Neural progenitor cell (in vitro differentiated cells): ENCODE measurements around the gene LRP1. TPM values are rescaled to one million over a fixed set of nuclear protein-coding genes. Genes with fewer than 3 reads are reported as not detected.

ENCODE experiments used
- DNase-seq: peaks from one replicate; pipeline ENCODE4 v3.0.0-alpha.2; 2016; ENCODE audit warnings: low spot score
- H2AFZ ChIP-seq: fragments of 200-600 bp; sonication (generic); replicated peaks from 2 replicates; pipeline ENCODE4 v1.6.1; 2016; ENCODE audit warnings: antibody characterized with exemption
- H3F3A ChIP-seq: fragments of 200-600 bp; sonication (generic); 2 replicates; pipeline ENCODE4 v1.6.1; 2016; ENCODE audit warnings: antibody characterized with exemption, low read depth
- H3K27ac ChIP-seq: fragments of 200-600 bp; sonication (generic); 2 replicates; pipeline ENCODE4 v1.5.1; 2016; ENCODE audit warnings: mild to moderate bottlenecking
- H3K27me3 ChIP-seq: fragments of 200-600 bp; sonication (generic); 2 replicates; pipeline ENCODE4 v1.6.1; 2016; ENCODE audit warnings: mild to moderate bottlenecking, moderate library complexity
- H3K36me3 ChIP-seq: fragments of 200-600 bp; sonication (generic); 2 replicates; pipeline ENCODE4 v1.5.1; 2016
- H3K4me1 ChIP-seq: fragments of 200-600 bp; sonication (generic); 2 replicates; pipeline ENCODE4 v1.6.1; 2016; ENCODE audit warnings: mixed run types
- H3K4me2 ChIP-seq: fragments of 200-600 bp; sonication (generic); 2 replicates; pipeline ENCODE4 v1.6.1; 2016
- H3K4me3 ChIP-seq: fragments of 200-600 bp; sonication (generic); 2 replicates; pipeline ENCODE4 v1.5.1; 2016
- H3K79me2 ChIP-seq: fragments of 200-600 bp; sonication (generic); 2 replicates; pipeline ENCODE4 v1.6.1; 2016; ENCODE audit warnings: low read depth
- H3K9ac ChIP-seq: fragments of 200-600 bp; sonication (generic); 2 replicates; pipeline ENCODE4 v1.6.1; 2016
- H3K9me3 ChIP-seq: fragments of 200-600 bp; sonication (generic); 2 replicates; pipeline ENCODE4 v1.5.1; 2016; ENCODE audit warnings: low read depth
- H4K20me1 ChIP-seq: fragments of 200-600 bp; sonication (generic); 2 replicates; pipeline ENCODE4 v1.6.1; 2016; ENCODE audit warnings: low read depth
- H3K27ac Mint-ChIP-seq: 3 replicates; pipeline ENCODE4 v1.8.0; 2021; ENCODE audit warnings: mixed read lengths
- H3K27me3 Mint-ChIP-seq: 2 replicates; pipeline ENCODE4 v1.8.0; 2022; ENCODE audit warnings: low read depth, mild to moderate bottlenecking, inconsistent platforms, moderate library complexity, mixed read lengths; ENCODE audit not compliant: insufficient read depth
- H3K36me3 Mint-ChIP-seq: 3 replicates; pipeline ENCODE4 v1.8.0; 2021; ENCODE audit warnings: mixed read lengths
- H3K4me1 Mint-ChIP-seq: 3 replicates; pipeline ENCODE4 v1.8.0; 2021; ENCODE audit warnings: mixed read lengths
- H3K4me3 Mint-ChIP-seq: 3 replicates; pipeline ENCODE4 v1.8.0; 2021; ENCODE audit warnings: mild to moderate bottlenecking, moderate library complexity, mixed read lengths
- H3K9me3 Mint-ChIP-seq: 3 replicates; pipeline ENCODE4 v1.8.0; 2020; ENCODE audit warnings: mixed read lengths
- CTCF ChIP-seq: fragments of 200-600 bp; sonication (generic); IDR thresholded peaks from 2 replicates; pipeline ENCODE4 v1.5.1; 2017; ENCODE audit warnings: antibody characterized with exemption, mild to moderate bottlenecking
- EZH2 ChIP-seq: fragments of 200-600 bp; sonication (generic); IDR thresholded peaks from 2 replicates; pipeline ENCODE4 v1.6.1; 2017; ENCODE audit warnings: antibody characterized with exemption, mild to moderate bottlenecking, moderate library complexity
- EZH2phosphoT487 ChIP-seq: fragments of 200-600 bp; sonication (generic); IDR thresholded peaks from 2 replicates; pipeline ENCODE4 v1.6.1; 2017; ENCODE audit warnings: antibody characterized with exemption
- total RNA-seq: library from RNA; depleted of rRNA; stranded (reverse); fragments of >200 nt; gene quantifications from 2 replicates; pipeline ENCODE4 v1.2.3, GENCODE V29; 2015; ENCODE audit warnings: low replicate concordance

The LRP1 gene
- total RNA-seq, 1 donor from 2014 or later = 13.9 TPM

- no peaks in the 10 kb centered on the region for H3F3A ChIP-seq
- H3K9me3 Mint-ChIP-seq = no peaks in the 10 kb centered on the region
Observed at GRCh38 chr12:57188090-57188425, 59.8 kb downstream of the LRP1 start.

GRCh38 chr12:57190037-57190436, 61.8 kb downstream of the LRP1 start:
- no peaks in the 10 kb centered on the region for H3K36me3 ChIP-seq
- Mint-ChIP-seq H3K27ac (no peak overlapping the region), H3K9me3 (no peaks in the 10 kb centered on the region), H3K4me1 (no peaks in the 10 kb centered on the region), H3K4me3 (no peak overlapping the region), H3K27me3 (peaks cover 12% of the 10 kb centered on the region), H3K36me3 (peaks cover 32% of the 10 kb centered on the region)
- no peaks in the 10 kb centered on the region for H3K9me3 ChIP-seq
- H3K27ac ChIP-seq = no peak overlapping the region
- H3K4me1 ChIP-seq = no peaks in the 10 kb centered on the region
- no peaks in the 10 kb centered on the region for H3F3A ChIP-seq
- H3K4me3 ChIP-seq = no peak overlapping the region
- no peak overlapping the region for H3K4me2 ChIP-seq
- no peaks in the 10 kb centered on the region for H3K79me2 ChIP-seq
- H3K9ac ChIP-seq = no peak overlapping the region
- no peaks in the 10 kb centered on the region for H4K20me1 ChIP-seq
- no peaks in the 10 kb centered on the region for H3K27me3 ChIP-seq
- no peak for TF ChIP-seq EZH2
- no peak for TF ChIP-seq EZH2phosphoT487
- no peak for TF ChIP-seq CTCF
- no peak for DNase-seq
- H2AFZ ChIP-seq = no peak overlapping the region

More at GRCh38 chr12:57188090-57188425, 59.8 kb downstream of the LRP1 start:
- Mint-ChIP-seq H3K4me3 (no peak overlapping the region), H3K27me3 (peaks cover 12% of the 10 kb centered on the region), H3K36me3 (peaks cover 36% of the 10 kb centered on the region), H3K4me1 (no peaks in the 10 kb centered on the region), H3K27ac (no peak overlapping the region)
- peaks cover 4% of the 10 kb centered on the region for H4K20me1 ChIP-seq
- no peaks in the 10 kb centered on the region for H3K9me3 ChIP-seq
- H3K9ac ChIP-seq = no peak overlapping the region
- H3K79me2 ChIP-seq = no peaks in the 10 kb centered on the region
- H3K27ac ChIP-seq = no peak overlapping the region
- H2AFZ ChIP-seq = no peak overlapping the region
- H3K27me3 ChIP-seq = no peaks in the 10 kb centered on the region
- DNase-seq = no peak
- TF ChIP-seq EZH2phosphoT487 (no peak), EZH2 (no peak), CTCF (no peak)
- no peaks in the 10 kb centered on the region for H3K36me3 ChIP-seq
- no peaks in the 10 kb centered on the region for H3K4me1 ChIP-seq
- H3K4me3 ChIP-seq = no peak overlapping the region
- no peak overlapping the region for H3K4me2 ChIP-seq

GRCh38 chr12:57190821-57191220, 62.5 kb downstream of the LRP1 start:
- no peak for DNase-seq
- Histone ChIP-seq H4K20me1 (no peaks in the 10 kb centered on the region), H3K9ac (no peak overlapping the region), H3K9me3 (no peaks in the 10 kb centered on the region), H2AFZ (no peak overlapping the region), H3K27me3 (no peaks in the 10 kb centered on the region), H3F3A (no peaks in the 10 kb centered on the region), H3K27ac (no peak overlapping the region), H3K4me1 (no peaks in the 10 kb centered on the region), H3K4me2 (no peak overlapping the region), H3K79me2 (no peaks in the 10 kb centered on the region), H3K36me3 (no peaks in the 10 kb centered on the region), H3K4me3 (no peak overlapping the region)
- TF ChIP-seq CTCF (no peak), EZH2phosphoT487 (no peak), EZH2 (no peak)
- no peak overlapping the region for H3K4me3 Mint-ChIP-seq
- H3K4me1 Mint-ChIP-seq = no peaks in the 10 kb centered on the region
- peaks cover 34% of the 10 kb centered on the region for H3K36me3 Mint-ChIP-seq
- no peaks in the 10 kb centered on the region for H3K9me3 Mint-ChIP-seq
- H3K27me3 Mint-ChIP-seq = peaks cover 12% of the 10 kb centered on the region
- no peak overlapping the region for H3K27ac Mint-ChIP-seq
